HCT116 (cell line): ENCODE results near the gene TNFRSF21. TPM values are rescaled to one million over a fixed set of nuclear protein-coding genes. Genes with fewer than 3 reads are reported as not detected.

Experiments used
- ATAC-seq: fragments of 200-7000 bp; cut with Tn5 transposase; 2 replicates; pipeline ENCODE4 v1.9.1; 2020; ENCODE audit warnings: mild to moderate bottlenecking, moderate library complexity
- BruUV-seq: library from RNA; stranded (reverse); fragments of 400-500 nt; replicated peaks from 2 replicates; lab custom pipeline; 2021; lab: Mats Ljungman, UMichigan
- CTCF ChIA-PET: fragments of 300-600 bp; sonication (Branson Sonifier 250); formaldehyde crosslinking; loops from one replicate; lab custom pipeline; 2021; ENCODE audit warnings: antibody characterized with exemption; lab: Charles Lee
- POLR2A ChIA-PET: fragments of 300-600, 350-600 bp; sonication (Branson Sonifier 250); formaldehyde crosslinking; loops from one replicate; lab custom pipeline; 2021; ENCODE audit warnings: antibody characterized with exemption; lab: Charles Lee
- RAD21 ChIA-PET, 2 experiments: fragments of 300-600 bp; sonication (Branson Sonifier 250); formaldehyde crosslinking; loops; one replicate each; lab custom pipeline; 2023; ENCODE audit warnings: low total read pairs in 2 of 2; ENCODE audit not compliant: uncharacterized antibody in 2 of 2, unreplicated experiment in 2 of 2, low non-redundant PET in 1 of 2; lab: Charles Lee
- DNase-seq: peaks from one replicate; pipeline ENCODE4 v3.0.0-alpha.2; 2010; ENCODE audit warnings: low read depth, low spot score
- H2AFZ ChIP-seq: fragments of 200-600 bp; shearing (Covaris generic), sonication (generic); 2 replicates; pipeline ENCODE4 v1.6.1; 2017; ENCODE audit warnings: low read depth, mixed run types, mixed read lengths, antibody characterized with exemption, low read length; ENCODE audit not compliant: poor library complexity, severe bottlenecking
- H3K27ac ChIP-seq: 2 replicates; pipeline ENCODE4 v1.5.1; 2012; ENCODE audit warnings: low read depth, low read length
- H3K27me3 ChIP-seq: fragments of 200-600 bp; sonication (generic); 2 replicates; pipeline ENCODE4 v1.6.1; 2016; ENCODE audit warnings: mixed run types, low read length, mixed read lengths; ENCODE audit not compliant: insufficient read depth
- H3K36me3 ChIP-seq, 2 experiments: fragments of 200-500 bp in 1 of 2; fragments of 200-600 bp in 1 of 2; sonication (Bioruptor generic) in 1 of 2; sonication (generic) in 1 of 2; 2 replicates each; pipeline versions ENCODE4 v1.5.1 to v1.6.1; 2014 to 2016; ENCODE audit warnings: low read length in 2 of 2, inconsistent platforms in 1 of 2, mixed read lengths in 1 of 2, mixed run types in 1 of 2; ENCODE audit not compliant: insufficient read depth in 2 of 2, control insufficient read depth in 1 of 2
- H3K4me1 ChIP-seq, 2 experiments: fragments of 200-600 bp in 1 of 2; sonication (generic) in 1 of 2; 2 replicates each; pipeline versions ENCODE4 v1.5.1 to v1.6.1; 2012 to 2017; ENCODE audit warnings: low read length in 2 of 2, inconsistent platforms in 1 of 2, mild to moderate bottlenecking in 1 of 2, mixed read lengths in 1 of 2, mixed run types in 1 of 2, moderate library complexity in 1 of 2; ENCODE audit not compliant: insufficient read depth in 2 of 2, control insufficient read depth in 1 of 2
- H3K4me2 ChIP-seq: fragments of 200-600 bp; sonication (generic); 2 replicates; pipeline ENCODE4 v1.6.1; 2017; ENCODE audit warnings: mixed run types, low read length, mixed read lengths
- H3K4me3 ChIP-seq, 2 experiments: fragments of 200-600 bp in 1 of 2; sonication (generic) in 1 of 2; replicated peaks in 1 of 2; 2 replicates each; pipeline ENCODE4 v1.5.1; 2011 to 2016; ENCODE audit warnings: low read length in 2 of 2, control low read depth in 1 of 2, low read depth in 1 of 2, mild to moderate bottlenecking in 1 of 2, mixed read lengths in 1 of 2, mixed run types in 1 of 2
- H3K79me2 ChIP-seq: fragments of 200-600 bp; sonication (generic); 2 replicates; pipeline ENCODE4 v1.6.1; 2017; ENCODE audit warnings: mild to moderate bottlenecking, mixed run types, low read length, moderate library complexity, mixed read lengths; ENCODE audit not compliant: insufficient read depth
- H3K9ac ChIP-seq: fragments of 200-600 bp; sonication (generic); 2 replicates; pipeline ENCODE4 v1.6.1; 2016; ENCODE audit warnings: low read length, mixed read lengths
- H3K9me2 ChIP-seq: fragments of 200-600 bp; sonication (generic), shearing (Covaris generic); 2 replicates; pipeline ENCODE4 v1.6.1; 2017; ENCODE audit warnings: mixed run types, mild to moderate bottlenecking, moderate library complexity; ENCODE audit not compliant: insufficient read depth
- H3K9me3 ChIP-seq, 2 experiments: fragments of 200-500 bp in 1 of 2; fragments of 200-600 bp in 1 of 2; sonication (Bioruptor generic) in 1 of 2; sonication (generic) in 1 of 2; 2 replicates each; pipeline ENCODE4 v1.6.1; 2014 to 2017; ENCODE audit warnings: low read length in 2 of 2, mixed read lengths in 2 of 2, inconsistent platforms in 1 of 2, low read depth in 1 of 2, mild to moderate bottlenecking in 1 of 2, mixed run types in 1 of 2, moderate library complexity in 1 of 2; ENCODE audit not compliant: control insufficient read depth in 1 of 2, insufficient read depth in 1 of 2
- H4K20me1 ChIP-seq: fragments of 200-600 bp; sonication (generic), shearing (Covaris generic); 2 replicates; pipeline ENCODE4 v1.6.1; 2017; ENCODE audit warnings: mixed run types, mild to moderate bottlenecking, moderate library complexity; ENCODE audit not compliant: insufficient read depth
- CTCF ChIP-seq, 3 experiments: fragments of 200-600 bp in 1 of 3; sonication (generic) in 1 of 3; IDR thresholded peaks in 2 of 3; conservative IDR thresholded peaks in 1 of 3; 2 replicates each; pipeline ENCODE4 v1.5.1; 2012 to 2017; ENCODE audit warnings: low read depth in 2 of 3, low read length in 2 of 3, antibody characterized with exemption in 1 of 3, borderline replicate concordance in 1 of 3, control low read depth in 1 of 3, mild to moderate bottlenecking in 1 of 3, mixed read lengths in 1 of 3, mixed run types in 1 of 3, moderate library complexity in 1 of 3; ENCODE audit not compliant: insufficient read depth in 1 of 3
- EZH2 ChIP-seq: fragments of 200-600 bp; sonication (generic); IDR thresholded peaks from 2 replicates; pipeline ENCODE4 v1.6.1; 2017; ENCODE audit warnings: antibody characterized with exemption, mixed run types
- EZH2phosphoT487 ChIP-seq: fragments of 200-600 bp; IDR thresholded peaks from 2 replicates; pipeline ENCODE4 v1.6.1; 2018; ENCODE audit warnings: antibody characterized with exemption, borderline replicate concordance
- FOSL1 ChIP-seq: IDR thresholded peaks from 2 replicates; pipeline ENCODE4 v1.6.1; 2012; ENCODE audit warnings: low read depth
- POLR2A ChIP-seq: IDR thresholded peaks from 2 replicates; pipeline ENCODE4 v1.7.0; 2011; ENCODE audit warnings: borderline replicate concordance; ENCODE audit not compliant: insufficient read depth, insufficient read length; ENCODE audit errors: extremely low read depth
- POLR2AphosphoS5 ChIP-seq: IDR thresholded peaks from 2 replicates; pipeline ENCODE4 v1.6.1; 2011; ENCODE audit warnings: mild to moderate bottlenecking, low read depth, low read length, moderate library complexity
- RAD21 ChIP-seq: IDR thresholded peaks from 2 replicates; pipeline ENCODE4 v1.6.1; 2012; ENCODE audit warnings: low read depth, mild to moderate bottlenecking
- SRF ChIP-seq: IDR thresholded peaks from 2 replicates; pipeline ENCODE4 v1.6.1; 2012; ENCODE audit warnings: low read depth
- ZFX ChIP-seq: fragments of 450-650 bp; IDR thresholded peaks from 2 replicates; pipeline ENCODE4 v1.6.1; 2017
- ZNF274 ChIP-seq: fragments of 200-500 bp; sonication (Bioruptor generic); IDR thresholded peaks from 2 replicates; pipeline ENCODE4 v1.6.1; 2014; ENCODE audit warnings: mild to moderate bottlenecking, low read depth, low read length, inconsistent platforms
- intact Hi-C: fragments of 100-400 bp; cut with micrococcal nuclease; formaldehyde crosslinking; loops from 2 replicates; pipeline ENCODE4 v1.10.0; 2022
- total RNA-seq: library from RNA; stranded (reverse); gene quantifications from one replicate; pipeline ENCODE4 v1.2.1, GENCODE V29; 2021; ENCODE audit not compliant: unreplicated experiment
- TF ChIP-seq, protein P1 (sequence below): IDR thresholded peaks from 2 replicates; pipeline ENCODE4 v1.6.1; 2011; ENCODE audit warnings: mild to moderate bottlenecking, low read length, moderate library complexity; ENCODE audit not compliant: insufficient replicate concordance; ENCODE audit errors: extremely low read depth

TNFRSF21 gene
- total RNA-seq, 1 experiment from 2014 or later = 48.3 TPM

DNA sequence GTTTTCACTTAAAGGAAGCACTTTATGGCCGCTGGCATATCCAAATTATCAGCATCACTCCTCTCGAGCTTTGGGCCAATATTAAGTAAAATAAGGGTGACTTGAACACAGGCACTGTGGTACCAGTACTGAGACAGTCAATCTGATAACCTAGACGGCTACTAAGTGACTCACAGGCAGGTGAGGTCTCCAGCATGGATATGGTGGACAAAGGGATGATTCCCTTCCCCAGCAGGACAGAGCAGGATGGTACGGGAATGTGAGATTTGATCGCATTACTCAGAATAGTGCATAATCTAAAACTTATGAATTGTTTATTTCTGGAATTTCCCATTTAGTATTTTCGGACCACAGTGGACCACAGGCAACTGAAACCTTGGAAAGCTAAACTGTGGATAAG, 55.7 kb downstream of the TNFRSF21 start:
- H3K27ac ChIP-seq = no peak overlapping the region
- H3K9me3 ChIP-seq = no peaks in the 10 kb centered on the region
- ChIA-PET RAD21 (no interaction called here), CTCF (no interaction called here), POLR2A (no interaction called here)
- ATAC-seq = no peak
- no peak overlapping the region for H3K4me2 ChIP-seq
- no peaks in the 10 kb centered on the region for H3K27me3 ChIP-seq
- no peaks in the 10 kb centered on the region for H3K4me1 ChIP-seq
- H2AFZ ChIP-seq = no peak overlapping the region
- no peak for DNase-seq
- peaks cover 28% of the 10 kb centered on the region; the same call in 1 of the 2 replicates for H3K79me2 ChIP-seq
- no TSS peak for BruUV-seq
- H3K4me3 ChIP-seq = no peak overlapping the region
- H3K9ac ChIP-seq = no peak overlapping the region
- H4K20me1 ChIP-seq = peaks cover 4% of the 10 kb centered on the region
- TF ChIP-seq CTCF (IDR thresholded peaks at IDR 0.05 in 2 of 3, conservative IDR thresholded peaks at IDR 0.05 in 1 of 3; ENCODE audit: borderline replicate concordance in 1 of 3, insufficient read depth in 1 of 3, low read depth in 2 of 3, low read length in 2 of 3) = no peak
- TF ChIP-seq POLR2A = no peak
- TF ChIP-seq, protein P1, sequence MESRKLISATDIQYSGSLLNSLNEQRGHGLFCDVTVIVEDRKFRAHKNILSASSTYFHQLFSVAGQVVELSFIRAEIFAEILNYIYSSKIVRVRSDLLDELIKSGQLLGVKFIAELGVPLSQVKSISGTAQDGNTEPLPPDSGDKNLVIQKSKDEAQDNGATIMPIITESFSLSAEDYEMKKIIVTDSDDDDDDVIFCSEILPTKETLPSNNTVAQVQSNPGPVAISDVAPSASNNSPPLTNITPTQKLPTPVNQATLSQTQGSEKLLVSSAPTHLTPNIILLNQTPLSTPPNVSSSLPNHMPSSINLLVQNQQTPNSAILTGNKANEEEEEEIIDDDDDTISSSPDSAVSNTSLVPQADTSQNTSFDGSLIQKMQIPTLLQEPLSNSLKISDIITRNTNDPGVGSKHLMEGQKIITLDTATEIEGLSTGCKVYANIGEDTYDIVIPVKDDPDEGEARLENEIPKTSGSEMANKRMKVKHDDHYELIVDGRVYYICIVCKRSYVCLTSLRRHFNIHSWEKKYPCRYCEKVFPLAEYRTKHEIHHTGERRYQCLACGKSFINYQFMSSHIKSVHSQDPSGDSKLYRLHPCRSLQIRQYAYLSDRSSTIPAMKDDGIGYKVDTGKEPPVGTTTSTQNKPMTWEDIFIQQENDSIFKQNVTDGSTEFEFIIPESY = no peak
- no peak for TF ChIP-seq POLR2AphosphoS5
- TF ChIP-seq EZH2phosphoT487 = no peak
- TF ChIP-seq SRF = no peak
- TF ChIP-seq ZNF274 = no peak
- no peak for TF ChIP-seq RAD21
- TF ChIP-seq EZH2 = no peak
- no peak for TF ChIP-seq ZFX
- TF ChIP-seq FOSL1 = no peak
- H3K36me3 ChIP-seq = peaks cover 3 to 11% of the 10 kb centered on the region in 2 experiments; a peak in 3 of 4 replicates
- no peaks in the 10 kb centered on the region for H3K9me2 ChIP-seq
- intact Hi-C loops = no loop called here
